Hematopoietic multipotent progenitor cell treated with erythropoietin and hydrocortisone succinate and interleukin-3 and kit ligand, for 15 days (in vitro differentiated cells): ENCODE results near the gene RNF182.
"Not testable (repeated sequence)": the region's sequence is repeated elsewhere in the genome, so short reads cannot be mapped to it uniquely, and the experiment has no call there.

ENCODE experiments used
- DNase-seq: peaks from one replicate; pipeline ENCODE4 v3.0.0-alpha.2; 2015; ENCODE audit warnings: low spot score

RNF182 gene

DNA sequence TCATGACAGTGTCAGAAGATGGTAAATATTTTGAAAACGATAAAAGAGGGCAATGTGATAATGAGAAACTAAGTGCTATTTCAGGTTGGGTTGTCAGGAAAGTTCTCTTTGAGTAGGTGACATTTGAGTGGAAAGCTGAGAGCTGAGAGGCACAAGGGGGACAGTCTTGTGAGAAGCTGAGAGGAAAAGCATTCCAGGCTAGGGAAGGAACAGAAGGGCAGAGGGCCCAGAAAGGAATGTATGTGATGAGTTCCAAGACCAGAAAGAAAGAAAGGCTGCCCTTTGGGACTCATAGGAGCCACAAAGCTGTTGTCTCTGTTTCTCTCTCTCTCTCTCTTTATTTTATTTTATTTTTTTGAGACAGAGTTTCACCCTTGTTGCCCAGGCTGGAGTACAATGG, 7.6 kb upstream of the RNF182 start:
- DNase-seq = no peak

DNA sequence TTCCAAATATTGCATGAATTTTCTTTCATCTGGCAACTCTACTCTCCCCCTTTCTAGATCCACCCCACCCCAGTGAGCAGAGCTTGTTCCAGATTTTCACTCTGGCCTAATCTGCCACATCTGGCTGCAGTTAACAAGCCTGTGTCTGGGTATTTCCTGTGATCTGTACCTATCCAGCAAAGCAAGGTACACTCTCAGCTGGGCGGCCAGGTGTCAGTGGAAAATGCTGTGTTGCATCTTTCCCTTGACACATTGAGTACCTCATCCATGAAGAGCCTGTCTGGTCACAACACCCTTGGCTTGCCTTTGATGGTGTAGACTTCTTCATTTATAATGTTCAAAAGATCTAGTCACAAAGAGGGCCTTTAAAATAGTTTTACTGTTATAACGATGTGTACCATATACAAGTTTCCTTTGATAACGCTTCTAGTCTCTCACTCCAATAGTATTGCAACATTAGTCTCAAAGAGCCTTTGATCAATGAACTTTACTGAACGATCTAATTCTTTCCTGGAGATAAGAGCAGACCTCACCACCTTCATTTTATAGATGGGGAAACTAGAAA, 6.0 kb upstream of the RNF182 start:
- DNase-seq = no peak

DNA sequence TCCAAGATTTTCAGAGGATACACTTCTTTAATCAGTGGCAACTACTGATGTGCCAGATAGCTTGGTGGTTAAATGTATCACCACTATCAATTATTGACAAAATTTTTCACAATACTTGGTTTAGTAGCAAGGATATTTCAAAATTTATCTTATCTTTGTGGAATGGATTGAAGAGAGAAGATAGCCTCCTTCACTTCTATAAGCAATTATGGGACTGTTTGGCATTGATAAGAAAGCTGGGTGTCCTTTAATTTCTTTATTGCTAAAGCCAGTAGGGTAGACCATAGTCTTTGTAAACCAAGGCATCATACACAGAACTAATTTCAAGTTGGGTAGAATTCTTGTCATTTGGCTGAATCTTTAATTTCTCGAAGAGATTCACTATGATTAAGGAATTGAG, 4.9 kb upstream of the RNF182 start:
- DNase-seq = no peak

DNA sequence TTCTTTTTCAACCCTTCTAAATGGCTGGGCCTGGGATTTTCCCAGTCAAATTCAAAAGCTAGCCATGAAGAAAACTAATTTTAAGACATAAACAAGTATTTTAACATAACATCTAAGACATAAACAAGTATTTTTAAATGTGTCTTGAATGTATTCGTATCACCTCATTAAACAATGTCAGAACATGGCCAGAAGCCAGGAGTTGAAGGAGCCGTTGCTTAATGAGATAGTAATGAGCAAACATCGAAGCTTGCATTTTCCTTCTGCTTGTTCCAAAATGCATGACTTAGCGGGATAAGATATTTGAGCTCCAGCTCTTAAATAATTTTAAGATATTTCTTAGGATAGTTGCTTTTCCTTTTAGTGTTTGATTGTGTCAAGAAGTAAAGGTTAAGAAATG, 4.2 kb upstream of the RNF182 start:
- DNase-seq = peak; percentile 34

- no peak for DNase-seq
Measured at GRCh38 chr6:13922750-13923149, 2.0 kb upstream of the RNF182 start.

- DNase-seq = no peak
Measured at GRCh38 chr6:13923527-13924145, 1.1 kb upstream of the RNF182 start.

DNA sequence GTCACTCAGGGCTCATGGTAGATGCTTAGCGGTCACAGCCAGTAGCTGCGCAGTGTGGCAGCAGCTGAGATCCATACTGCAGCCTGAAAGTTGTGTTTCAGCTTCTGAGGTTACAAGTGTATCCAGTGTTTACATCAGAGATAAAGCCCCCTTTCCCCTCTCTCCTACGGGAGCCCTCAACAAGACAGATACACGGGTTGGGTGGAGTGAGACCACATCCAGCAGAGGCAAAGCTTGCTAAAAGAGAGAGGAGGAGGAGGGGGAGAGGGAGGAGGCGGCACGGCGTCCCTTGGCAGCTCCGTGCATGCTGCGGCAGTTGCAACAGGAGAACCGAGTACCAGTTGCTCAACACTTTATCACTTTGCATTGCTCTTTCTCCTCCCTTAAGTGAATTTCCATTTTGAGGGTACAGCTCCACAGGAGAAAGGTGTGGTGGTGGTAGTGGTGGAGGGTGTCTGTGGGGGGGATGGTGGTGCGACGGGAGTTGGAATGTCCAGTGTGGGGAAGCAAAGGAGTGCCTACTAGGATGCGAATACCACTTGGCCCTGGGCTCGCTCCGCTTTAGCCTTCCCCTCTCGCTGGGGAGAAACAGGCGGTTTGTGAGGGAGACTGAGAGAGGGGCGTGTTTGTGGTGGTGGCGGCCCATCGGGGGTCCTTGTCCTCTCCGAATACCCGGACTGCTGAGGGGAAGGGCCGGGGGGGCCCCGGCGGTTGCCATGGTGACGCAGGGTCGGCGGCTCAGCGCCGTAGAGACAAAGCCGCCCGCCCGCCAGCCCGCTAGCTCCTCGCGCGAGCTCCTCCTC, 405 bp upstream of the RNF182 start:
- DNase-seq = no peak

DNA sequence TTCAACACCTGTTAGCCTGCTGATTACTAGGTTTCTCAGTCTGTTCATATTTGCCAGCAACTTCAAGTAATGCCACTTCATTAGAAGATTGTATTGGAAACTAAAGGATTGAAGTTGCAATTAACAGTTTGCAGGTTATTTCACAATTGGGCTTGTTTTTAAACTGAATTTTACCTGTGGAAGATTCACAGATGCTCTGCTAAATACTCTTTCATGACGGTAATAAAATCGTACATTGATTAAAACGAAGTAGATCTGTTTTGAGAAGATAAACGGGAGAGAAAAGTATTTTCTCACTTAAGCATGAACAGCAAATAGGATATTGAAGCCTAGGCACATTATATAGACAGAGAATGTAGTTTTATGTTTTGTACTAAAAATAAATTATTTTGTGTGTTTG, 1.6 kb downstream of the RNF182 start:
- no peak for DNase-seq

GRCh38 chr6:13927203-13927602, 2.5 kb downstream of the RNF182 start:
- no peak for DNase-seq

- no peak for DNase-seq
Measured at GRCh38 chr6:13929196-13929595, 4.4 kb downstream of the RNF182 start.

DNA sequence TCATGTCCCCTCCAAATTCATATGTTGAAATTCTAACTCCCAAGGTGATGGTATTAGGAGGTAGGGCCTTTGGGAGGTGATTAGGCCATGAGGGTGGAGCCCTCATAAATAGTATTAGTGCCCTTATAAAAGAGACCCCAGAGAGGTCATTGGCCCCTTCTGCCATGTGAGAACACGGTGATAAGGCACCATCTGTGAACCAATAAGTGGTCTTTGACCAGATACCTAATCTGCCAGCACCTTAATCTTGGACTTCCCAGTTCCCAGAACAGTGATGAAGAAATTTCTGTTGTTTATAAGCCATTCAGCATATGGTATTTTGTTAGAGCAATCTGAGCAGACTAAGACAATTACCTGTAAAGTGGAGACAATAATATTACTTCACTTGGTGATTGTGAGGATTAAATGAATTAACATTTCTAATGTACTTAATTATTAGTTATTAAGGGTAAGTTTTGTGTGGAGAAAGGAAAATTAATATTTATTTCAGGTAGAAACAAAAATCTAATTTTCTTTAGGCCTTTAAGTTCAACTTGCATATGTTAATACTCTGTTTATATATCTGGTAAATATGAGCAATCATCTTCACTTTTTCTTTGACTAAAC, 7.1 kb downstream of the RNF182 start:
- DNase-seq = no peak

- no peak for DNase-seq
Measured at GRCh38 chr6:13932785-13933184, 8.0 kb downstream of the RNF182 start.

DNA sequence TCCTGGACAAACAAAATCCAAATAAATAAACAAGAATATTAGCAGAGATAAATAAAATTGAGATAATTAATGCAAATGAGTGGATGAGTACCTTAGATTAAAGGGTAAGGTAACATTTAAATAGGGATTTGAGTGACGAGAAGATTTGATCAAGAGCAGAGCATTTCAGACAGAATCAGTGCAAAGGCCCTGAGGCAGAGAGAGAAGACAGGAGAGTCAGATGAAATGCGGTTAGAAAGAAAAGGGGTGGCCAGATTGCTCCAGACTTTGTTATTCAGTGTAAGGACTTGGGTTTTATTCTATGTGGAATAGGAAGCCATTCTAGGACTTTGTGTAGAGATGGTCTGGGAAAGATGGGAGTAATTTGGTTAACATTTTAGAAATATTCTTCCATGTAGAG, 10.0 kb downstream of the RNF182 start:
- no peak for DNase-seq

- no peak for DNase-seq
Measured at GRCh38 chr6:13935190-13935880, 10.6 kb downstream of the RNF182 start.

- DNase-seq = not testable (repeated sequence)
Measured at GRCh38 chr6:13935881-13936261, 11.1 kb downstream of the RNF182 start.

DNA sequence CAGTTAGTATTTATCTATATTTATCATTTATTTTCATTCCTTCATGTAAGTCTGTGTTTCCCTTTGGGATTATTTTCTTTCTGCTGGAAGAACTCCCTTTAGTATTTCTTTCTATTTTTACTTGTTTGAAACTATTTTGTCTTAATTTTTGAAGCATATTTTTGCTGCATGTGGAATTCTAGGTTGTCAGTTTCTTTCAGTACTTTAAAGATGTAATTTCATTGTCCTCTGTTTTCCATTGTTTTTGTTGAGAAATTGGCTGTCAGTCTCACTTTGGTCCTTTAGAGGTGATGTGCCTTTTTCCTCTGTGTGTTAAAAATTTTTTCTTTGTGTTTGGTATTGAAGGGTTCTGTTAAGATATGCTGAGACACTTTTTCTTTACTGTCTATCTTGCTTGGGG, 17.1 kb downstream of the RNF182 start:
- no peak for DNase-seq

DNA sequence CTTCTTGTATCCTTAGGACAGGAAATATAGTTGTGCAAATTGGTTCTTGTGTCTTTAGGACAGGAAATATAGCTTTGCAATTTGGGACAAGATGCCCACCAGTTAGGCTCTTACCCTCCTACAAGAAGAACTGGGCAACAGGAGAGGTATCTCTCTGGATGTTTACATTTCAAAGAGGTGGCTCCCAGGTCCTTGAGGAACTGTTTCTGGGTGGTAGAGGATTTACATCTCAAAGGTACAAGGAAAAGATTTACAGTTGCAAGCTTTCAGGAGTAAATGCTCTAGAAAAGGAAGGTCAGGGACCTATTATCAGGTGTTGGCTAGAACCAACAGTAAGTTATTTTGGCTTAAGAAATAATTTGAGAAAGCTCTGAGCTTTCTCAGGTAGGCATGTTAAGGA, 19.2 kb downstream of the RNF182 start:
- no peak for DNase-seq

GRCh38 chr6:13946506-13946905, 21.8 kb downstream of the RNF182 start:
- no peak for DNase-seq

DNA sequence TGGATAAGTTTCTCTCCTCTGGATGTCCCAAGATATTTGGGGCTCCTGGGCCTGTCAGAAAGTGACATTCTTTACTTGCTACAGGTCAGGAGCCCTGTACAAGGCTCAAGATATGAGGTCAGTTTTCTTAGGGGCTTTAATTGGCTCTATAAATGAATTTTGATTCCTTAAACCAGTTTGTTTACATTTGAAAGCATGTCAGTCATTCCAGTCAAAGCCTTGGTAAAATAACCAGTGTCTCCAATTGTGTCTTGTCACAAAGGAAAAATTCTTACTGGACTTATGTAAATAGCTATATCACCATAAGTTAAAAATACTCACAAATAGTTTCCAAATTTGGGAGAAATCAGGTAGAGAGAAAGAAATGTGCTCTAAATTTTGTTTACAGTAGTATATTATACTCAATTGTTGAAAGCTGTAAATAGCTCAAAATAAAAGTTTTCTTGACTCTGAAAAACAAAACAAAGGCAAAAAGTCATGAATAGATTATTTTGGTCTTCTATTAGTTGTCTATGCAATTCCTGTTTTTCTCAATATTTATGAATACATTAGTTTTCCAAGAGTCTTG, 22.9 kb downstream of the RNF182 start:
- no peak for DNase-seq

GRCh38 chr6:13952101-13952500, 27.3 kb downstream of the RNF182 start:
- DNase-seq = no peak

DNA sequence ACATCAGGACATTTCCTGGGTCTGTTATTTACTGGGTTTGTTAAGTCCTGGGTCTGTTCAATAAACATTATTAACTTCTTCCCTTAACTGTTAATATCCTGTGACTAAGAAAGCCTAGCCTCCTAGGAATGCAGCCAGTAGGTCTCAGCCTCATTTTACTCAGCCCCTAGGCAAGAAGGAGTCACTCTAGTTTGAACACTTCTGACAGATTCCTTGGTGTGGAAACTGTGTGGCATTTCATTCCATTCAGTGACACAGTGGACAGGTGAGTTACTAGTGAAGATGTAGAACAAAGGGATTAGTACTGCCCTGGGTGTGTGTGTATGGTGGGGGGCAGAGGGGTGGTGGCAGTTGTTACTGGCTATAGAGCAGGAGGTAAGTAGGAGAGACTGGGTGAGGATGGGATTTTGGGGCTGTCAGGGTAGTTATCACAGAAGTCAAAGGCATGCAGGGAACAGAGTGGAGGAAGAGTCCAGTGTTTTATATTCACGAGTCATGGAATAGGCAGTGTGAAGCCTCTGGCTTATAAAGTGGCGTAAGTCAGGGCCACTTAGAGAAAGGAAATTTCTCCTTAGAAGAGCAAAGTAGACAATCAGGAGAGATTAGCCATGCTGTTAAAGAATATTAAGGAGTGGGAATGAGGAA, 28.4 kb downstream of the RNF182 start:
- no peak for DNase-seq
